Measurements from ENCODE around the gene DESI2.
A peak's percentile ranks its signal among the peaks of the same experiment; 100 is the strongest.

The DESI2 gene

GRCh38 chr1:244712669-244713068 is 59.7 kb downstream of the DESI2 start:
- TF ChIP-seq CTCF (IDR thresholded peaks at IDR 0.05; ENCODE audit: insufficient read depth, low read depth, low read length, missing control alignments): no peak
- no peak for DNase-seq (ENCODE audit: low read depth)

GRCh38 chr1:244713332-244713731 is 60.4 kb downstream of the DESI2 start:
- DNase-seq (ENCODE audit: low read depth): no peak
- H3K4me3 ChIP-seq (ENCODE audit: low read depth, low read length): no peak overlapping the region
- TF ChIP-seq CTCF (IDR thresholded peaks at IDR 0.05; ENCODE audit: insufficient read depth, low read depth, low read length, missing control alignments): no peak

More at GRCh38 chr1:244712669-244713068, 59.7 kb downstream of the DESI2 start:
- H3K4me3 ChIP-seq (ENCODE audit: low read depth, low read length): no peak overlapping the region

- DNase-seq (ENCODE audit: low read depth): no peak
- TF ChIP-seq CTCF (IDR thresholded peaks at IDR 0.05; ENCODE audit: insufficient read depth, low read depth, low read length, missing control alignments): no peak
- H3K4me3 ChIP-seq (ENCODE audit: low read depth, low read length): no peak overlapping the region
Observed at GRCh38 chr1:244727871-244728474, 75.0 kb downstream of the DESI2 start.

GRCh38 chr1:244730153-244730933 is 77.4 kb downstream of the DESI2 start:
- no peak for TF ChIP-seq CTCF (IDR thresholded peaks at IDR 0.05; ENCODE audit: insufficient read depth, low read depth, low read length, missing control alignments)
- peak overlapping the region; percentile 50 for H3K4me3 ChIP-seq (ENCODE audit: low read depth, low read length)
- DNase-seq (ENCODE audit: low read depth): peak; percentile 45

- H3K4me3 ChIP-seq (ENCODE audit: low read depth, low read length): no peak overlapping the region
- no peak for DNase-seq (ENCODE audit: low read depth)
- no peak for TF ChIP-seq CTCF (IDR thresholded peaks at IDR 0.05; ENCODE audit: insufficient read depth, low read depth, low read length, missing control alignments)
Observed at GRCh38 chr1:244730934-244731434, 78.1 kb downstream of the DESI2 start.

GRCh38 chr1:244731651-244732050 is 78.7 kb downstream of the DESI2 start:
- no peak overlapping the region for H3K4me3 ChIP-seq (ENCODE audit: low read depth, low read length)
- no peak for TF ChIP-seq CTCF (IDR thresholded peaks at IDR 0.05; ENCODE audit: insufficient read depth, low read depth, low read length, missing control alignments)
- no peak for DNase-seq (ENCODE audit: low read depth)

All from GM12865 (cell line).